DND-41 (cell line): ENCODE results near the gene OIP5.

Experiments
- ATAC-seq: fragments of 200-7000 bp; cut with Tn5 transposase; 3 replicates; pipeline ENCODE4 v1.9.1; 2021; ENCODE audit warnings: low read depth; ENCODE audit not compliant: insufficient read depth
- DNase-seq: peaks from one replicate; pipeline ENCODE4 v3.0.0-alpha.2; 2020
- H2AFZ ChIP-seq: 2 replicates; pipeline ENCODE4 v1.6.0; 2012; ENCODE audit warnings: low read depth, low read length
- H3K27ac ChIP-seq: 2 replicates; pipeline ENCODE4 v1.5.1; 2012; ENCODE audit warnings: low read length, inconsistent platforms
- H3K27me3 ChIP-seq: fragments of 200-600 bp; sonication (generic); 2 replicates; pipeline ENCODE4 v1.6.0; 2012; ENCODE audit warnings: low read length, mild to moderate bottlenecking, inconsistent platforms; ENCODE audit not compliant: insufficient read depth, poor library complexity
- H3K36me3 ChIP-seq: 2 replicates; pipeline ENCODE4 v1.5.1; 2012; ENCODE audit warnings: low read length, inconsistent platforms; ENCODE audit not compliant: insufficient read depth
- H3K4me1 ChIP-seq: 2 replicates; pipeline ENCODE4 v1.5.1; 2012; ENCODE audit warnings: mild to moderate bottlenecking, low read length; ENCODE audit not compliant: insufficient read depth
- H3K4me2 ChIP-seq: 2 replicates; pipeline ENCODE4 v1.6.0; 2012; ENCODE audit warnings: mild to moderate bottlenecking, moderate library complexity, low read length, inconsistent platforms; ENCODE audit not compliant: insufficient read depth
- H3K4me3 ChIP-seq, 2 experiments: fragments of 200-600 bp in 1 of 2; shearing (Covaris generic) in 1 of 2; 2 replicates each; pipeline ENCODE4 v1.5.1; 2012 to 2016; ENCODE audit warnings: inconsistent platforms in 2 of 2, low read length in 2 of 2, mild to moderate bottlenecking in 2 of 2, low read depth in 1 of 2, moderate library complexity in 1 of 2
- H3K79me2 ChIP-seq: 2 replicates; pipeline ENCODE4 v1.6.0; 2012; ENCODE audit warnings: low read length, inconsistent platforms; ENCODE audit not compliant: insufficient read depth
- H3K9ac ChIP-seq: 2 replicates; pipeline ENCODE4 v1.6.0; 2012; ENCODE audit warnings: low read depth, mild to moderate bottlenecking, inconsistent platforms, low read length, moderate library complexity
- H3K9me3 ChIP-seq: 2 replicates; pipeline ENCODE4 v1.5.1; 2012; ENCODE audit warnings: low read length, moderate library complexity, mild to moderate bottlenecking, inconsistent platforms; ENCODE audit not compliant: insufficient read depth, severe bottlenecking
- H4K20me1 ChIP-seq: 2 replicates; pipeline ENCODE4 v1.6.0; 2012; ENCODE audit warnings: low read length; ENCODE audit not compliant: insufficient read depth
- CTCF ChIP-seq: IDR thresholded peaks from 2 replicates; pipeline ENCODE4 v1.5.1; 2012; ENCODE audit warnings: borderline replicate concordance, low read length, moderate library complexity, mild to moderate bottlenecking; ENCODE audit not compliant: poor library complexity, severe bottlenecking; ENCODE audit errors: extremely low read depth
- EZH2 ChIP-seq: IDR thresholded peaks from 3 replicates; pipeline ENCODE4 v1.6.1; 2012; ENCODE audit warnings: borderline replicate concordance, low read depth, mild to moderate bottlenecking, moderate library complexity, low read length, inconsistent platforms; ENCODE audit not compliant: severe bottlenecking

Gene OIP5

GRCh38 chr15:41350057-41350717, 17.8 kb upstream of the OIP5 start:
- no peak for DNase-seq
- Histone ChIP-seq H3K27ac (no peak overlapping the region), H3K36me3 (peaks cover 80% of the 10 kb centered on the region), H3K4me3 (no peak overlapping the region), H3K4me2 (no peak overlapping the region), H3K9ac (no peak overlapping the region), H2AFZ (no peak overlapping the region), H3K79me2 (peaks cover 32% of the 10 kb centered on the region), H4K20me1 (peaks cover 2% of the 10 kb centered on the region; the same call in 1 of the 2 replicates), H3K27me3 (no peaks in the 10 kb centered on the region), H3K4me1 (no peaks in the 10 kb centered on the region), H3K9me3 (no peaks in the 10 kb centered on the region)
- TF ChIP-seq CTCF = no peak
- no peak for TF ChIP-seq EZH2
- no peak for ATAC-seq

- H3K79me2 ChIP-seq = peaks cover 50% of the 10 kb centered on the region
- no peak overlapping the region for H2AFZ ChIP-seq
- H3K4me2 ChIP-seq = no peak overlapping the region
- no peaks in the 10 kb centered on the region for H3K9me3 ChIP-seq
- DNase-seq (no peak), ATAC-seq (no peak)
- TF ChIP-seq EZH2 (no peak), CTCF (no peak)
- no peak overlapping the region for H3K9ac ChIP-seq
- peaks cover 2% of the 10 kb centered on the region; the same call in 1 of the 2 replicates for H4K20me1 ChIP-seq
- H3K27ac ChIP-seq = no peak overlapping the region
- H3K4me3 ChIP-seq = no peak overlapping the region
- H3K27me3 ChIP-seq = no peaks in the 10 kb centered on the region
- no peaks in the 10 kb centered on the region for H3K4me1 ChIP-seq
- peaks cover 89% of the 10 kb centered on the region for H3K36me3 ChIP-seq
Observed at GRCh38 chr15:41347236-41347635, 14.8 kb upstream of the OIP5 start.

- peaks cover 44% of the 10 kb centered on the region for H4K20me1 ChIP-seq
- no peak overlapping the region for H2AFZ ChIP-seq
- H3K9ac ChIP-seq = no peak overlapping the region
- H3K27ac ChIP-seq = no peak overlapping the region
- no peaks in the 10 kb centered on the region for H3K27me3 ChIP-seq
- no peaks in the 10 kb centered on the region for H3K9me3 ChIP-seq
- H3K4me1 ChIP-seq = peaks cover 24% of the 10 kb centered on the region
- no peak overlapping the region for H3K4me3 ChIP-seq
- no peak for DNase-seq
- ATAC-seq = no peak
- H3K36me3 ChIP-seq = peaks cover 89% of the 10 kb centered on the region
- peak overlapping the region; percentile 24; the same call in 1 of the 2 replicates for H3K4me2 ChIP-seq
- TF ChIP-seq EZH2 (no peak), CTCF (no peak)
- peaks cover 88% of the 10 kb centered on the region for H3K79me2 ChIP-seq
Observed at GRCh38 chr15:41341519-41341918, 9.1 kb upstream of the OIP5 start.
